ENCODE measurements around the gene ADARB1. TPM values are rescaled to one million over a fixed set of nuclear protein-coding genes. Genes with fewer than 3 reads are reported as not detected.

The ADARB1 gene
- total RNA-seq, 1 donor from 2014 or later = 19.2 TPM

Other genes with a start within 250 kb of the ADARB1 start
- gene PTTG1IP, start 200.9 kb upstream of the ADARB1 start, total RNA-seq = 72.2 TPM
- gene ITGB2, start 153.7 kb upstream of the ADARB1 start, total RNA-seq = 4.9 TPM
- gene SLX9, start 134.6 kb upstream of the ADARB1 start, total RNA-seq = 7.3 TPM
- 11.0 TPM for gene POFUT2, start 213.3 kb downstream of the ADARB1 start, total RNA-seq

Measured in frontal cortex (tissue), 1 donor.